GM10248 (cell line): Measurements from ENCODE around the gene TGFBI.

Experiments
- CTCF ChIA-PET: fragments of 300-600 bp; sonication (Branson Sonifier 250); formaldehyde crosslinking; extraction: SDS; loops from one replicate; lab custom pipeline; 2021; ENCODE audit warnings: antibody characterized with exemption; lab: Yijun Ruan, JAX
- POLR2A ChIA-PET: fragments of 350-650 bp; sonication (Branson Sonifier 250); formaldehyde crosslinking; extraction: SDS; loops from one replicate; lab custom pipeline; 2020; ENCODE audit warnings: antibody characterized with exemption; lab: Yijun Ruan, JAX
- DNase-seq: peaks from one replicate; pipeline ENCODE4 v3.0.0; 2012; ENCODE audit errors: extremely low spot score
- TF ChIP-seq, protein P1 (sequence below): IDR thresholded peaks from 2 replicates; pipeline ENCODE4 v1.5.1; 2012; ENCODE audit warnings: mild to moderate bottlenecking, low read depth; ENCODE audit errors: extremely low read depth, missing control alignments, control extremely low read depth

TGFBI gene

DNA sequence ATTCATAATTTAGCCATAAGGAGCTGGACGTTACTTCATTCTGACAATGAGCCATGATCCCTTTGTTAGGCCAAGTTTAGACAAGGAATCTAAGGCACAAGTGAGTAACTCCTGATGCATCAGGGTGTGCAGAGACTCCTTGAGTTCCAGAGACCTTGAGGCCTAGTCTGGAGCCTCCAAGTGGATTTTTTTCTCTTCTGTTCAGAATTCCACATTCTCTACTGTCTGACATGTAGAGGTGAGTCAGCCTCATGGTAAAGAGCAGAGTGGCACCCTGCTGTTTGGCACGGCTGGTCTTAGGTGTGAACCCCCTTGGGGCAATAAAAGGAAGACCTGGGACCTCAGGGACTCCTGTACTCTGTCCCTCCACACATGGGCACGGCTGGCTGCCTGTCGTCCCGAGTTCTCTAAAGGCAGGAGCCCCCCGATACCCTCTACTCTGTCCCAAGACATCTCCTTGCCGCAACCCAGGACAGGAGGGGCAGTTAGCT, 22.0 kb upstream of the TGFBI start:
- no peak for DNase-seq
- CTCF ChIA-PET = interaction anchor here (1.3 kb wide), 1 partner anchor 8 kb away, joined by 3 read pairs; no protein-coding TSS in a partner anchor
- POLR2A ChIA-PET = no interaction called here
- TF ChIP-seq, protein P1, sequence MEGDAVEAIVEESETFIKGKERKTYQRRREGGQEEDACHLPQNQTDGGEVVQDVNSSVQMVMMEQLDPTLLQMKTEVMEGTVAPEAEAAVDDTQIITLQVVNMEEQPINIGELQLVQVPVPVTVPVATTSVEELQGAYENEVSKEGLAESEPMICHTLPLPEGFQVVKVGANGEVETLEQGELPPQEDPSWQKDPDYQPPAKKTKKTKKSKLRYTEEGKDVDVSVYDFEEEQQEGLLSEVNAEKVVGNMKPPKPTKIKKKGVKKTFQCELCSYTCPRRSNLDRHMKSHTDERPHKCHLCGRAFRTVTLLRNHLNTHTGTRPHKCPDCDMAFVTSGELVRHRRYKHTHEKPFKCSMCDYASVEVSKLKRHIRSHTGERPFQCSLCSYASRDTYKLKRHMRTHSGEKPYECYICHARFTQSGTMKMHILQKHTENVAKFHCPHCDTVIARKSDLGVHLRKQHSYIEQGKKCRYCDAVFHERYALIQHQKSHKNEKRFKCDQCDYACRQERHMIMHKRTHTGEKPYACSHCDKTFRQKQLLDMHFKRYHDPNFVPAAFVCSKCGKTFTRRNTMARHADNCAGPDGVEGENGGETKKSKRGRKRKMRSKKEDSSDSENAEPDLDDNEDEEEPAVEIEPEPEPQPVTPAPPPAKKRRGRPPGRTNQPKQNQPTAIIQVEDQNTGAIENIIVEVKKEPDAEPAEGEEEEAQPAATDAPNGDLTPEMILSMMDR = no peak

GRCh38 chr5:136007271-136007670, 21.5 kb upstream of the TGFBI start:
- DNase-seq = no peak
- CTCF ChIA-PET = interaction anchor here (1.3 kb wide), 1 partner anchor 8 kb away, joined by 3 read pairs; no protein-coding TSS in a partner anchor
- POLR2A ChIA-PET = no interaction called here
- TF ChIP-seq, protein P1 = no peak

DNA sequence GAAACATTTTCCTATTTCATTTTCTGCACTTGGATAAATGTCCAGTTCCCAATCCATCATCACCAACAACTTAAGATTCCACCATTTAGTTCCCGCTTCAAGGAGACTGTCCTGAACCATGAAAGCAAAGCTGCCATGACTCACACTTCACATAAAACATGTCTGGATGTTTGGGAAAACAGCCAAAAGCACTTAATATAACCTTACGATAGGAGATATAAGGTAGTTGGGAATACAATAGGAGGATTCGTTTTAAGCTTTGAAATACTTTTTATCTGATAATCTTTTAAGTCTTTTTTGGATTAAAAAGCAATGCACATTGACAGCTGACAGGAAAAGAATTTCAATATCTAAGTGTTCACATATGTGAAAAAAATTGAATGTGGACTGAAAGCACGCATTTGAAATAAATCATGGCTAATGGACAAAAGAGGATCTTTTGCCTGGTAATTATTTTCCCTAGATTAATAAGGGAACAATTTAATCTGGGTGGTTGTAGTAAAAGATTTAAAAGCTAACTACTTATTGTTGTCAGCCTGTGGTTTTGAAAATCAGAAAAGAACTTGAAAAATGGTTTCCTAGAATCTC, 17.3 kb upstream of the TGFBI start:
- POLR2A ChIA-PET = no interaction called here
- CTCF ChIA-PET = interaction anchor here (1.0 to 1.4 kb wide), 3 partner anchors 15 to 162 kb away, joined by 3 read pairs; no protein-coding TSS in a partner anchor
- TF ChIP-seq, protein P1 = no peak
- DNase-seq = no peak

DNA sequence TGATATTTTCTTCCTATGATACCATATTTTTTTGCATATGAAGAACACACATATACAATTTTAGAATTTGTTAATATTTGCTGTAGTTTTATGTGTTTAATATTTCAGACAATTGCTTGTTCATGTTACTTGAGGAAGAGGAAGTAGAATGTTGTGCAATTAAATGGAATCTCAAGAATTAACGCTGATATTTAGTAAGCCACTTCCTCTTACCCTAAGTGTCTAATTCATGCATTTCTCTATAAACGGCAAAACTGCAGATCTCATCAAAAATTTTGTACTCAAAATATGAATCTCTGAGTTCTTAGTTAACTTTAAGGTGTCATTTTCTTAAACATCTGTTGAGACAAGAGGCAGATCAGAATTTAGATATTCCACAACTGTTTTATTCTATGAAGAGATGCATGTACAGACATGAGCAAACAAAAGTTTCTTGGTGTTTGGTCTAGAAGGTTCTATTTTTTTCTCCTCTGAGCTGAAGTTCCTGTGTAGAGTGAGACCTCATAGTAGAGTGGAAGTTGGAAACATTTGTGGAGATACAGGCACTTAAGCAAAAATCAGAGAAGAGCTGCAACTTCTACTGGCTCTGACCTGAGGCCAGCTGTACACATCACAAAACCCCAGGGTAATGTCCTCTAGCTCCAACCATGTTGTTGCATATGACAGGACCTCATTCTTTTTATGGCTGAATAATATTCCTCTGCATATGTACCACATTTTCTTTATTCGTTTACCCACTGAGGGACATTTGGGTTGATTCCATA, 16.6 kb upstream of the TGFBI start:
- POLR2A ChIA-PET = no interaction called here

DNA sequence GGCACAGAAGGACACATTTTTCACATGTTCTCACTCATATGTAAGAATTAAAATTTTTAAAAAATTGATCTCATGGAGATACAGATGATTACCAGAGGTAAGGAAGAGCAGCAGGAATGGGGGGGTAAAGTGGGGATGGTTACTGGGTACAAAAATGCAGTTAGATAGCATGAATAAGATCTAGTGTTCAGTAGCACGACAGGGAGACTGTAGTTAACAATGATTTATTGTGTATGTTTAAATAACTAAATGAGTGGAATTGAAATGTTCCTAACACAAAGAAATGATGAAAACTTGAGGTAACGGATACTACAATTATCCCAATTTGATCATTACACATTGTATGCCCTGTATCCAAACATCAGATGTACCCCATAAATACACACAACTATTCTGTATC, 15.2 kb upstream of the TGFBI start:
- POLR2A ChIA-PET = no interaction called here
- TF ChIP-seq, protein P1 = no peak
- CTCF ChIA-PET = no interaction called here
- DNase-seq = no peak

More for the DNA sequence above, 16.6 kb upstream of the TGFBI start:
- CTCF ChIA-PET = no interaction called here
- DNase-seq = no peak
- TF ChIP-seq, protein P1 = no peak

- ChIA-PET CTCF (interaction anchor here (1.5 kb wide), 1 partner anchor 8 kb away, joined by 3 read pairs; no protein-coding TSS in a partner anchor), POLR2A (no interaction called here)
- TF ChIP-seq, protein P1 = no peak
- no peak for DNase-seq
These were observed 14.5 kb upstream of the TGFBI start for GRCh38 chr5:136014049-136015002.
